Breast epithelium (tissue), 4 donors: ENCODE data around the gene NOD1. TPM values are rescaled to one million over a fixed set of nuclear protein-coding genes. Genes with fewer than 3 reads are reported as not detected.

Experiments
- DNase-seq, 2 donors: peaks; one replicate each; pipeline ENCODE4 v3.0.0-alpha.2; 2019; ENCODE audit warnings: low spot score in 2 of 2
- H3K27ac ChIP-seq, 2 donors: fragments of 200-600 bp; sonication (generic) in 1 of 2; one replicate each; pipeline ENCODE4 v1.5.1; 2016 to 2019; ENCODE audit warnings: mild to moderate bottlenecking in 1 of 2
- H3K27me3 ChIP-seq, 2 donors: fragments of 200-600 bp; sonication (generic) in 1 of 2; one replicate each; pipeline versions ENCODE4 v1.5.1 to v1.6.0; 2017 to 2019; ENCODE audit warnings: control low read depth in 1 of 2, mild to moderate bottlenecking in 1 of 2
- H3K36me3 ChIP-seq: fragments of 200-600 bp; one replicate; pipeline ENCODE4 v1.5.1; 2019
- H3K4me1 ChIP-seq, 2 donors: fragments of 200-600 bp; sonication (generic); one replicate each; pipeline ENCODE4 v1.5.1; 2016 to 2019; ENCODE audit warnings: control low read depth in 1 of 2
- H3K4me3 ChIP-seq, 3 donors: fragments of 200-600 bp; sonication (generic); 1 replicate in 2 of 3; 2 replicates in 1 of 3; pipeline ENCODE4 v1.5.1; 2016 to 2019; ENCODE audit warnings: mild to moderate bottlenecking in 3 of 3, moderate library complexity in 2 of 3
- H3K9me3 ChIP-seq, 2 donors: fragments of 200-600 bp; sonication (generic) in 1 of 2; one replicate each; pipeline ENCODE4 v1.5.1; 2016 to 2019; ENCODE audit warnings: control low read depth in 1 of 2
- POLR2A ChIP-seq: fragments of 450-650 bp; IDR thresholded peaks from one replicate; pipeline ENCODE4 v1.6.1; 2016; ENCODE audit warnings: antibody characterized with exemption, mild to moderate bottlenecking, moderate library complexity
- POLR2AphosphoS5 ChIP-seq, 3 donors: sonication (generic); formaldehyde crosslinking; IDR thresholded peaks; one replicate each; pipeline ENCODE4 v1.6.1; 2017; ENCODE audit warnings: antibody characterized with exemption in 3 of 3
- intact Hi-C: fragments of 100-400 bp; cut with DNase I; formaldehyde crosslinking; loops from one replicate; pipeline ENCODE4 v1.15.1; 2023; ENCODE audit warnings: low total_unique reads
- total RNA-seq, 3 donors: library from RNA; depleted of rRNA; stranded (reverse); fragments of >200 nt; gene quantifications; one replicate each; pipeline ENCODE4 v1.1.0, GENCODE V29; 2016
- TF ChIP-seq, protein P1 (sequence below), 3 donors: fragments of 450-650 bp; IDR thresholded peaks; one replicate each; pipeline ENCODE4 v1.5.1; 2016 to 2017; ENCODE audit warnings: antibody characterized with exemption in 3 of 3, mild to moderate bottlenecking in 3 of 3, moderate library complexity in 3 of 3

NOD1 gene
- total RNA-seq, 3 donors from 2014 or later = 11.2 to 34.4 (median 21.4) TPM

DNA sequence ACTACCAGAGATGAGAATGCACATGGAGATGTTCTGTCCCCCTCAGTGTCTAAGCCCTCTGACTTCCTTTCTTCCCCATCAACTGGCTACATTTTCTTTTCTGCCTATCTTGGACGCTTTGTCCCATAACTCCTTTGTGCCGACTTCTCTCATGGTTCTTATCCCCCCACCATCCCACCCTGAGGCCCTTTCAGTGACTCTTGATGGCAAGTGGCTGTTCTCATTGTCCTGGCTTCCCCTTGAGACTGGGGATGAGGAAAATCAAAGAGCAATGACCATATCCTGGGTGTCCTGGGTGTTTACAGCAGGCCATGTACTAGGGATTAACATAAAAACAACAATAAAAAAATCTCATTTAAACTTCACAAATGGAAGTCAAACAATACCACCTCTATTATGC lies 44.9 kb upstream of the NOD1 start:
- no peaks in the 10 kb centered on the region for H3K36me3 ChIP-seq
- no peak overlapping the region for H3K4me3 ChIP-seq
- no peaks in the 10 kb centered on the region for H3K9me3 ChIP-seq
- no peak for DNase-seq
- intact Hi-C loops = no loop called here
- TF ChIP-seq, protein P1, sequence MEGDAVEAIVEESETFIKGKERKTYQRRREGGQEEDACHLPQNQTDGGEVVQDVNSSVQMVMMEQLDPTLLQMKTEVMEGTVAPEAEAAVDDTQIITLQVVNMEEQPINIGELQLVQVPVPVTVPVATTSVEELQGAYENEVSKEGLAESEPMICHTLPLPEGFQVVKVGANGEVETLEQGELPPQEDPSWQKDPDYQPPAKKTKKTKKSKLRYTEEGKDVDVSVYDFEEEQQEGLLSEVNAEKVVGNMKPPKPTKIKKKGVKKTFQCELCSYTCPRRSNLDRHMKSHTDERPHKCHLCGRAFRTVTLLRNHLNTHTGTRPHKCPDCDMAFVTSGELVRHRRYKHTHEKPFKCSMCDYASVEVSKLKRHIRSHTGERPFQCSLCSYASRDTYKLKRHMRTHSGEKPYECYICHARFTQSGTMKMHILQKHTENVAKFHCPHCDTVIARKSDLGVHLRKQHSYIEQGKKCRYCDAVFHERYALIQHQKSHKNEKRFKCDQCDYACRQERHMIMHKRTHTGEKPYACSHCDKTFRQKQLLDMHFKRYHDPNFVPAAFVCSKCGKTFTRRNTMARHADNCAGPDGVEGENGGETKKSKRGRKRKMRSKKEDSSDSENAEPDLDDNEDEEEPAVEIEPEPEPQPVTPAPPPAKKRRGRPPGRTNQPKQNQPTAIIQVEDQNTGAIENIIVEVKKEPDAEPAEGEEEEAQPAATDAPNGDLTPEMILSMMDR (IDR thresholded peaks at IDR 0.05) = no peak
- TF ChIP-seq POLR2A = no peak
- TF ChIP-seq POLR2AphosphoS5 (IDR thresholded peaks at IDR 0.05) = no peak
- H3K4me1 ChIP-seq = peaks cover 0 to 5% of the 10 kb centered on the region in 2 donors
- no peaks in the 10 kb centered on the region for H3K27me3 ChIP-seq
- H3K27ac ChIP-seq = no peak overlapping the region

DNA sequence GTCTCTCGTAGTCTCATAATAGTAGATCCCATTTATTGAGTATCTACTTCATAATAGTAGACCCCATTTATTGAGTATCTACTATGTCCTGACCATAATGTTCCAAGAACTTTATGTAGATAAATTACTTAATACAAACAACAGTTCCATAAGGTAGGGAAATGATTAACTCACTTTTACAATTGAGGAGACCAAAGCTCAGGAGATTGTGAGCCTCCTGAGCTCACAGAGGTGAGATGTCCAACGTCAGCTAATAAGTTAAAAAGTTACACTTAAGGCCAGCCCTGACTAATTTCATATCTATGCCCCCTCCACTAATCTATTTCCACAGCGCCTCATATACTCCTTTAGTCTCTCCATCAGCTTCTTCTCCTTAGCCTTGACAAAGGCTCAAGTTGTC lies 43.6 kb upstream of the NOD1 start:
- Histone ChIP-seq H3K4me3 (no peak overlapping the region), H3K36me3 (no peaks in the 10 kb centered on the region), H3K27me3 (no peaks in the 10 kb centered on the region), H3K9me3 (no peaks in the 10 kb centered on the region), H3K27ac (peak overlapping the region; percentile 66 to 67), H3K4me1 (peaks cover 0 to 5% of the 10 kb centered on the region in 2 donors)
- DNase-seq = no peak
- TF ChIP-seq POLR2A (no peak), POLR2AphosphoS5 (IDR thresholded peaks at IDR 0.05) (no peak)
- TF ChIP-seq, protein P1 (IDR thresholded peaks at IDR 0.05) = no peak
- intact Hi-C loops = no loop called here

DNA sequence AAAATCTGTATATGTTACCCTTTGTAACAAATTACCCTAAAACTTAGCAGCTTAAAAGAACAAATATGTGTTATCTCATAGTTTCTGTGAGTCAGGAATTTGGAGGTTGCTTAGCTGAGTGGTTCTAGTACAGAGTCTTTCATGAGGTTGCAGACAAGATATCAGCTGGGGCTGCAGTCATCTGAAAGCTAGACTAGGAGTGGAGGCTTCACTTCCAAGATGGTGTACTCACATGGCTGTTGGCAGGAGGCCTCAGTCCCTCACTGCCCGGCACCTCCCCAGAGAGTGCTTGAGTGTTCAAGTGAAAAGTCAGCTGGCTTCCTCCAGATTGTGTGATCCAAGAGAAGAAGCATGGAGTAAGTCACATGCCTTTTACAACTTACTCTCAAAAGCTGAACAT lies 42.9 kb upstream of the NOD1 start:
- H3K27ac ChIP-seq = peak overlapping the region; percentile 66 to 67
- no peaks in the 10 kb centered on the region for H3K27me3 ChIP-seq
- no peaks in the 10 kb centered on the region for H3K9me3 ChIP-seq
- H3K4me3 ChIP-seq = no peak overlapping the region
- intact Hi-C loops = no loop called here
- no peaks in the 10 kb centered on the region for H3K36me3 ChIP-seq
- DNase-seq = no peak
- TF ChIP-seq, protein P1 (IDR thresholded peaks at IDR 0.05) = no peak
- TF ChIP-seq POLR2AphosphoS5 (IDR thresholded peaks at IDR 0.05) = no peak
- TF ChIP-seq POLR2A = no peak
- H3K4me1 ChIP-seq = peaks cover 0 to 5% of the 10 kb centered on the region in 2 donors

DNA sequence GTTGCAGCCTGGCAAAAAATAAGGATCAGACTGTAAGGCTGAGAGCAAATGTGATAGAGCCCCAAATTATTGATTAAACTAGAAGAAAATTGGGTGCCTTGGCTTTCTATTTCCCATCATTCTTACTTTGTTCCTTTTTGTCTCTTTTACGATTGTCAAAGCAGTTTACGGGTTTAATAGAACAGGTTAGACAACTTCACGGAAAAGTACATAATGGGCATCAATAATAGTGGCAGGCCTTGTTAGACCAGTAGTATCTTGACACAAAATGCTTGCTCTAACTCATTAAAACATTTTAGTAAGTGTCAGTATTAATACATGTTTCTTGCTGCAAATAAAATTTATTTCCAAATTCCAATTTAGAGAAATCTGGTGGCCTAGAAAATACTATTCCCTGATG lies 40.5 kb upstream of the NOD1 start:
- no peaks in the 10 kb centered on the region for H3K9me3 ChIP-seq
- H3K4me3 ChIP-seq = no peak overlapping the region
- H3K36me3 ChIP-seq = no peaks in the 10 kb centered on the region
- H3K4me1 ChIP-seq = peaks cover 0 to 5% of the 10 kb centered on the region in 2 donors
- DNase-seq = no peak
- H3K27me3 ChIP-seq = no peaks in the 10 kb centered on the region
- TF ChIP-seq POLR2AphosphoS5 (IDR thresholded peaks at IDR 0.05) (no peak), POLR2A (no peak)
- TF ChIP-seq, protein P1 (IDR thresholded peaks at IDR 0.05) = no peak
- intact Hi-C loops = no loop called here
- peak overlapping the region; percentile 65 to 66 for H3K27ac ChIP-seq

DNA sequence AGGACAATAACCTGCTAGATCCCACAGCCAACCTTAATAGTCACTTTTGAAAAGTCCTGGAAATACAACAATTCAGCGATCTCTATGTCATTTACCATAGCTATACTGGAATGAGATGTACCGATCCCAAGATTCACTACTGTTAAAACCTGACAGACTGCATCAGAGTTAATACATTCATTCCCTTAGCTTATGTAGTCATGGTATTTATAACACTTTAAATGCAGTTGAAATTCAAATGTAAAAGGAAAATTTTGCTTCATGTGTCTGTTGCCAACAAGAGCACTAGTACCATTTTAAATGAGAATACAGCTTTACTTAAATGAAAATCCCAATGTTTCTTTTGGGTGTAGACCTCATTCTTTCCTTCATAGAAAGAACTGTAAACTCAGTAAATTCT lies 37.2 kb upstream of the NOD1 start:
- H3K27me3 ChIP-seq = no peaks in the 10 kb centered on the region
- no peak overlapping the region for H3K4me3 ChIP-seq
- H3K36me3 ChIP-seq = no peaks in the 10 kb centered on the region
- peaks cover 0 to 5% of the 10 kb centered on the region in 2 donors for H3K4me1 ChIP-seq
- intact Hi-C loops = no loop called here
- no peaks in the 10 kb centered on the region for H3K9me3 ChIP-seq
- TF ChIP-seq, protein P1 (IDR thresholded peaks at IDR 0.05) = no peak
- no peak for TF ChIP-seq POLR2AphosphoS5 (IDR thresholded peaks at IDR 0.05)
- TF ChIP-seq POLR2A = no peak
- H3K27ac ChIP-seq = no peak overlapping the region
- DNase-seq = no peak
